Lower leg skin (tissue), 4 donors: Measurements from ENCODE around the gene ZNF408. TPM values are rescaled to one million over a fixed set of nuclear protein-coding genes. Genes with fewer than 3 reads are reported as not detected.

Experiments
- DNase-seq, 2 donors: peaks; one replicate each; pipeline ENCODE4 v3.0.0-alpha.2; 2019; ENCODE audit warnings: low spot score in 2 of 2
- H3K4me3 ChIP-seq: fragments of 200-600 bp; sonication (generic); 2 replicates; pipeline ENCODE4 v1.5.1; 2017; ENCODE audit warnings: mild to moderate bottlenecking, low read depth; ENCODE audit not compliant: poor library complexity, severe bottlenecking
- CTCF ChIP-seq, 3 donors: fragments of 450-650 bp; IDR thresholded peaks; one replicate each; pipeline ENCODE4 v1.5.1; 2016; ENCODE audit warnings: antibody characterized with exemption in 3 of 3, mild to moderate bottlenecking in 3 of 3, moderate library complexity in 2 of 3
- POLR2A ChIP-seq, 2 donors: fragments of 450-650 bp; IDR thresholded peaks; one replicate each; pipeline ENCODE4 v1.6.1; 2016 to 2017; ENCODE audit warnings: antibody characterized with exemption in 2 of 2, mild to moderate bottlenecking in 1 of 2, moderate library complexity in 1 of 2
- WGBS, 2 donors: methylation state at CpG; one replicate each; pipeline ENCODE4 v1.1.5; 2018; 5-methylcytosine and 5-hydroxymethylcytosine counted together
- intact Hi-C: fragments of 100-400 bp; cut with DNase I; formaldehyde crosslinking; loops from one replicate; pipeline ENCODE4 v1.15.0; 2023; ENCODE audit warnings: low total_unique reads
- total RNA-seq, 4 donors: library from RNA; depleted of rRNA; stranded (reverse); fragments of >200 nt; gene quantifications; one replicate each; pipeline ENCODE4 v1.1.0, GENCODE V29; 2016

ZNF408 gene
- total RNA-seq = 10 to 100 TPM; 11.2 to 28.9 (median 16.2) TPM

- DNase-seq = peak; percentile 100
- peak in 1 of 2 donors; percentile 15 for TF ChIP-seq POLR2A (IDR thresholded peaks at IDR 0.05)
- TF ChIP-seq CTCF (IDR thresholded peaks at IDR 0.05) = no peak
- 1 to 2% methylated on average over 44 of the region's 44 CpGs for WGBS, 2 donors
- peak within 1 kb of the TSS; percentile 79 for H3K4me3 ChIP-seq
- intact Hi-C loops = no loop called here
Measured at GRCh38 chr11:46700241-46701077, at the start of gene ZNF408, which contains the start of gene ARHGAP1. TSS of gene ZNF408 (plus strand) at chr11:46701031. CDS start at chr11:46701048, 17 bp downstream. TSS of gene ARHGAP1 (minus strand) at chr11:46700619. CDS start at chr11:46696107, 4,512 bp downstream.

- TF ChIP-seq CTCF (IDR thresholded peaks at IDR 0.05) (no peak), POLR2A (IDR thresholded peaks at IDR 0.05) (no peak)
- H3K4me3 ChIP-seq = no peak overlapping the region
- DNase-seq = no peak
- intact Hi-C loops = no loop called here
- 91 to 97% methylated on average over 4 of the region's 4 CpGs for WGBS, 2 donors
Measured at GRCh38 chr11:46655631-46656030, 45.2 kb upstream of the ZNF408 start.

GRCh38 chr11:46657186-46657585, 43.6 kb upstream of the ZNF408 start:
- WGBS, 2 donors = 87 to 91% methylated on average over 3 of the region's 3 CpGs
- TF ChIP-seq CTCF (IDR thresholded peaks at IDR 0.05) = no peak
- TF ChIP-seq POLR2A (IDR thresholded peaks at IDR 0.05) = no peak
- intact Hi-C loops = no loop called here

GRCh38 chr11:46658259-46658658, 42.6 kb upstream of the ZNF408 start:
- intact Hi-C loops = no loop called here
- WGBS, 2 donors = 84 to 87% methylated on average over 4 of the region's 4 CpGs
- DNase-seq = no peak
- TF ChIP-seq CTCF (IDR thresholded peaks at IDR 0.05) = no peak
- TF ChIP-seq POLR2A (IDR thresholded peaks at IDR 0.05) = no peak
- no peak overlapping the region for H3K4me3 ChIP-seq

More at GRCh38 chr11:46657186-46657585, 43.6 kb upstream of the ZNF408 start:
- H3K4me3 ChIP-seq = no peak overlapping the region
- DNase-seq = no peak

GRCh38 chr11:46659908-46660307, 40.9 kb upstream of the ZNF408 start:
- DNase-seq = peak in 1 of 2 donors; percentile 76
- H3K4me3 ChIP-seq = no peak overlapping the region
- intact Hi-C loops = no loop called here
- TF ChIP-seq CTCF (IDR thresholded peaks at IDR 0.05) = no peak
- no peak for TF ChIP-seq POLR2A (IDR thresholded peaks at IDR 0.05)
- WGBS, 2 donors = 77 to 81% methylated on average over 1 of the region's 1 CpG
